Sigmoid colon (tissue), 7 donors: ENCODE data around the gene OVCA2. TPM values are rescaled to one million over a fixed set of nuclear protein-coding genes. Genes with fewer than 3 reads are reported as not detected.

Experiments
- DNase-seq: peaks from one replicate; pipeline ENCODE4 v3.0.0-alpha.2; 2019
- H3K27ac ChIP-seq, 4 donors: fragments of 200-600 bp; sonication (generic); one replicate each; pipeline ENCODE4 v1.5.1; 2016 to 2019; ENCODE audit warnings: mild to moderate bottlenecking in 1 of 4
- H3K27me3 ChIP-seq, 3 donors: fragments of 200-600 bp; sonication (generic); one replicate each; pipeline ENCODE4 v1.5.1; 2019; ENCODE audit warnings: mild to moderate bottlenecking in 1 of 3
- H3K36me3 ChIP-seq, 4 donors: fragments of 200-600 bp; sonication (generic); one replicate each; pipeline ENCODE4 v1.5.1; 2016 to 2019
- H3K4me1 ChIP-seq, 4 donors: fragments of 200-600 bp; sonication (generic); one replicate each; pipeline ENCODE4 v1.5.1; 2017 to 2019
- H3K4me3 ChIP-seq, 4 donors: fragments of 200-600 bp; sonication (generic); one replicate each; pipeline ENCODE4 v1.5.1; 2017 to 2019; ENCODE audit warnings: mild to moderate bottlenecking in 2 of 4, moderate library complexity in 1 of 4
- H3K9me3 ChIP-seq, 4 donors: fragments of 200-600 bp in 3 of 4; sonication (generic) in 3 of 4; one replicate each; pipeline versions ENCODE4 v1.5.1 to v1.6.1; 2013 to 2019
- CTCF ChIP-seq, 4 experiments: fragments of 450-650 bp in 3 of 4; fragments of 200-600 bp in 1 of 4; IDR thresholded peaks; one replicate each; pipeline ENCODE4 v1.5.1; 2016 to 2019; ENCODE audit warnings: antibody characterized with exemption in 4 of 4, mild to moderate bottlenecking in 3 of 4, moderate library complexity in 2 of 4
- EP300 ChIP-seq, 4 donors: sonication (generic); formaldehyde crosslinking; IDR thresholded peaks; one replicate each; pipeline ENCODE4 v1.6.1; 2017; ENCODE audit warnings: antibody characterized with exemption in 4 of 4
- POLR2A ChIP-seq, 2 donors: fragments of 450-650 bp; IDR thresholded peaks; one replicate each; pipeline ENCODE4 v1.6.1; 2016; ENCODE audit warnings: antibody characterized with exemption in 2 of 2, mild to moderate bottlenecking in 2 of 2, moderate library complexity in 2 of 2
- POLR2AphosphoS5 ChIP-seq, 4 donors: sonication (generic); formaldehyde crosslinking; IDR thresholded peaks; one replicate each; pipeline ENCODE4 v1.6.1; 2017; ENCODE audit warnings: antibody characterized with exemption in 4 of 4
- WGBS, 2 donors: extraction: QIAGEN DNeasy Blood & Tissue Kit; methylation state at CpG; one replicate each; pipeline ENCODE4 v1.1.7; 2013; 5-methylcytosine and 5-hydroxymethylcytosine counted together
- intact Hi-C: fragments of 100-400 bp; cut with DNase I; formaldehyde crosslinking; loops from one replicate; pipeline ENCODE4 v1.15.1; 2023
- polyA plus RNA-seq, 3 donors: library from polyadenylated mRNA; stranded (reverse); fragments of 200-250 nt; gene quantifications; one replicate each; pipeline ENCODE4 v1.2.3, GENCODE V29; 2013
- total RNA-seq, 4 donors: library from RNA; depleted of rRNA; stranded (reverse); fragments of >200 nt; gene quantifications; one replicate each; pipeline ENCODE4 v1.1.0, GENCODE V29; 2016
- donor health status: healthy with polysubstance abuse.
- donor health status: Bipolar disorder and iron deficiency.
- donor health status: healthy.

The OVCA2 gene
- total and polyA plus RNA-seq, 7 donors: 26.3 to 66.8 (median 43.0) TPM

- peaks cover 0 to 5% (median 0%) of the 10 kb centered on the region in 4 donors for H3K36me3 ChIP-seq
- intact Hi-C loops: loop anchor here (1.0 to 5.0 kb wide), 4 partner anchors 119 to 298 kb away; no protein-coding TSS in a partner anchor
- 6 to 11% methylated on average over 16 of the region's 16 CpGs for WGBS, 2 donors
- no peak for DNase-seq
- no peak for TF ChIP-seq POLR2A (IDR thresholded peaks at IDR 0.05)
- TF ChIP-seq EP300 (IDR thresholded peaks at IDR 0.05): no peak
- TF ChIP-seq POLR2AphosphoS5 (IDR thresholded peaks at IDR 0.05): no peak
- TF ChIP-seq CTCF (IDR thresholded peaks at IDR 0.05): no peak
- peak overlapping the region; percentile 88 to 92 (median 91) for H3K27ac ChIP-seq
- no peaks in the 10 kb centered on the region for H3K9me3 ChIP-seq
- peak overlapping the region; percentile 24 to 75 (median 64) for H3K4me3 ChIP-seq
- peaks cover 5 to 56% (median 10%) of the 10 kb centered on the region in 3 donors for H3K27me3 ChIP-seq
- H3K4me1 ChIP-seq: peaks cover 0 to 75% (median 65%) of the 10 kb centered on the region in 4 donors
Measured at GRCh38 chr17:2054262-2054511, 12.4 kb downstream of the OVCA2 start.

- H3K4me1 ChIP-seq: peaks cover 0 to 75% (median 65%) of the 10 kb centered on the region in 4 donors
- peaks cover 5 to 56% (median 10%) of the 10 kb centered on the region in 3 donors for H3K27me3 ChIP-seq
Measured at GRCh38 chr17:2054512-2055291, 12.9 kb downstream of the OVCA2 start, which contains the start of gene HIC1. HIC1 (plus strand) TSS chr17:2055103; CDS start chr17:2056691, 1,588 bp downstream.

DNA sequence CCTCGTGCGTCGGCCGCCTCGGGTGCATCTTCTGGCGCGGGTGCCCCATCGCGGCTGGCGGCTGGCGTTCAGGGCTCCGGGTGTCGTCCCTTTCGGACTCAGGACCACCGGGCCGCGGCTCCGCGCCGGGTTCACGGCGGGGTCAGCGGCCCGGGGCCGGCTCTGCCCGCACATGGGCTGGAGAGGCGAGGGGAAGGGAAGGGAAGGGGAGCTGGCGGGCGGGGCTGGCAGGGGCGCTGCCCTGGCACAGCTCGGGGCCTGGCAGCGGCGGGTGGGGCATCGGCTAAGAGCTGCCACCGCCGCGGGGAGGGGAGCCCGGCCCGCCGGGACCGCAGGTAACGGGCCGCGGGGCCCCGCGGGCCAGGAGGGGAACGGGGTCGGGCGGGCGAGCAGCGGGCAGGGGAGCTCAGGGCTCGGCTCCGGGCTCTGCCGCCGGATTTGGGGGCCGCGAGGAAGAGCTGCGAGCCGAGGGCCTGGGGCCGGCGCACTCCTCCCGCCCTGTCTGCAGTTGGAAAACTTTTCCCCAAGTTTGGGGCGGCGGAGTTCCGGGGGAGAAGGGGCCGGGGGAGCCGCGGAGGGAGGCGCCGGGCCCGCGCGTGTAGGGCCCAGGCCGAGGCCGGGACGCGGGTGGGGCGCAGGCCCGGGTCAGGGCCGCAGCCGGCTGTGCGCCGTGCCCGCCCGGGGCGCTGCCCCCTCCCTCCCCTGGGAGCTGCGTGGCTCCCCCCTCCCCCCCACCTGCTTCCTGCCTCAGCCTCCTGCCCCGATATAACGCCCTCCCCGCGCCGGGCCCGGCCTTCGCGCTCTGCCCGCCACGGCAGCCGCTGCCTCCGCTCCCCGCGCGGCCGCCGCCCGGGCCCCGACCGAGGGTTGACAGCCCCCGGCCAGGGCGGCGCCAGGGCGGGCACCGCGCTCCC lies 13.7 kb downstream of the OVCA2 start:
- Histone ChIP-seq H3K27ac (peak overlapping the region; percentile 88 to 92 (median 91)), H3K27me3 (peaks cover 5 to 51% (median 7%) of the 10 kb centered on the region in 3 donors), H3K4me3 (peak overlapping the region; percentile 42 to 75 (median 64)), H3K9me3 (no peaks in the 10 kb centered on the region), H3K36me3 (peaks cover 0 to 5% (median 0%) of the 10 kb centered on the region in 4 donors), H3K4me1 (peaks cover 0 to 79% (median 70%) of the 10 kb centered on the region in 4 donors)
- TF ChIP-seq CTCF (IDR thresholded peaks at IDR 0.05): no peak
- no peak for TF ChIP-seq POLR2A (IDR thresholded peaks at IDR 0.05)
- no peak for TF ChIP-seq POLR2AphosphoS5 (IDR thresholded peaks at IDR 0.05)
- TF ChIP-seq EP300 (IDR thresholded peaks at IDR 0.05): no peak
- intact Hi-C loops: loop anchor here (2.0 kb wide), 2 partner anchors 117 to 227 kb away; no protein-coding TSS in a partner anchor
- 1% methylated on average over 113 of the region's 113 CpGs for WGBS, 2 donors
- DNase-seq: peak; percentile 68

More at GRCh38 chr17:2054512-2055291, 12.9 kb downstream of the OVCA2 start, which contains the start of gene HIC1:
- H3K36me3 ChIP-seq: peaks cover 0 to 5% (median 0%) of the 10 kb centered on the region in 4 donors
- peak; percentile 91 for DNase-seq
- H3K27ac ChIP-seq: peak within 1 kb of the TSS; percentile 88 to 92 (median 91)
- 1 to 2% methylated on average over 72 of the region's 72 CpGs for WGBS, 2 donors
- intact Hi-C loops: loop anchor here (1.0 to 5.0 kb wide), 4 partner anchors 118 to 298 kb away; no protein-coding TSS in a partner anchor
- no peak for TF ChIP-seq EP300 (IDR thresholded peaks at IDR 0.05)
- peak; percentile 29 to 97 (median 78) for TF ChIP-seq CTCF (IDR thresholded peaks at IDR 0.05)
- peak; percentile 49 to 57 for TF ChIP-seq POLR2A (IDR thresholded peaks at IDR 0.05)
- peak; percentile 58 to 92 (median 88) for TF ChIP-seq POLR2AphosphoS5 (IDR thresholded peaks at IDR 0.05)
- H3K9me3 ChIP-seq: no peaks in the 10 kb centered on the region
- peak within 1 kb of the TSS; percentile 42 to 75 (median 64) for H3K4me3 ChIP-seq
